ENCODE results near the gene SQSTM1.

DNA sequence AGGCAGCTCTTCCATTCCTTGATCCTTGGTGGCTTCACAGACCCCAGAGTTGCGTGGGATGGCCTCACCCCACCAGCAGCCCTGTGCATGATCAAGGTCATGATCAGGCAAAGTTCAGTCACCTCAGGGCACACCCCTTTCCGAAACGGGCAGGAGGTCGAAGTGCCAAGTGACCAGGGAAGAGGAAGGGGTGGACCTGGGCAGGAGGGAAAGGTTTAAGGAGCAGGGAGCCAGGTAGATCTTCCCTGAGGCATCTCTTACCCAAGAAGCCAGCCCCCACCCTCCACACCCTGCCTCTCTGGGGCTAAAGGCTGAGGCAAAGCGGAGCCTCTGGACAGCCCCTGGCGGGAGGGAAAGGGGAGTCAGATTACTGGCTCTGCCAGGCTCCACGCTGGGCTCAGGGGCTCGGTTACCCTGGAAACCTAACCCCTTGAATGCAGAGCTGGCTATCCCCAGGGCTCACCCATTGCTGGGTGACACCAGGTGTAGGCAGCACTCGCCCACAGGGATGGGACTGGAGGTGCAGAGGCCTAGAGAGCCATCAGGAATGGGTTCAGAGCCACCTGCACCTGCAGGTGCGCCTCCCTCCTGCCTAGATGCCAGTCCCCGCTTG is 17.6 kb upstream of the SQSTM1 start:
- no peak for TF ChIP-seq TCF7L2 (IDR thresholded peaks at IDR 0.05; ENCODE audit: low read depth, low read length)
- TF ChIP-seq, protein P1, sequence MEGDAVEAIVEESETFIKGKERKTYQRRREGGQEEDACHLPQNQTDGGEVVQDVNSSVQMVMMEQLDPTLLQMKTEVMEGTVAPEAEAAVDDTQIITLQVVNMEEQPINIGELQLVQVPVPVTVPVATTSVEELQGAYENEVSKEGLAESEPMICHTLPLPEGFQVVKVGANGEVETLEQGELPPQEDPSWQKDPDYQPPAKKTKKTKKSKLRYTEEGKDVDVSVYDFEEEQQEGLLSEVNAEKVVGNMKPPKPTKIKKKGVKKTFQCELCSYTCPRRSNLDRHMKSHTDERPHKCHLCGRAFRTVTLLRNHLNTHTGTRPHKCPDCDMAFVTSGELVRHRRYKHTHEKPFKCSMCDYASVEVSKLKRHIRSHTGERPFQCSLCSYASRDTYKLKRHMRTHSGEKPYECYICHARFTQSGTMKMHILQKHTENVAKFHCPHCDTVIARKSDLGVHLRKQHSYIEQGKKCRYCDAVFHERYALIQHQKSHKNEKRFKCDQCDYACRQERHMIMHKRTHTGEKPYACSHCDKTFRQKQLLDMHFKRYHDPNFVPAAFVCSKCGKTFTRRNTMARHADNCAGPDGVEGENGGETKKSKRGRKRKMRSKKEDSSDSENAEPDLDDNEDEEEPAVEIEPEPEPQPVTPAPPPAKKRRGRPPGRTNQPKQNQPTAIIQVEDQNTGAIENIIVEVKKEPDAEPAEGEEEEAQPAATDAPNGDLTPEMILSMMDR (IDR thresholded peaks at IDR 0.05): no peak
- TF ChIP-seq REST (IDR thresholded peaks at IDR 0.05; ENCODE audit: insufficient read depth in 1 of 2, low read depth in 2 of 2, low read length in 1 of 2): no peak

Data from Panc1 (cell line).